ENCODE measurements around the gene MAOB.

MAOB gene

DNA sequence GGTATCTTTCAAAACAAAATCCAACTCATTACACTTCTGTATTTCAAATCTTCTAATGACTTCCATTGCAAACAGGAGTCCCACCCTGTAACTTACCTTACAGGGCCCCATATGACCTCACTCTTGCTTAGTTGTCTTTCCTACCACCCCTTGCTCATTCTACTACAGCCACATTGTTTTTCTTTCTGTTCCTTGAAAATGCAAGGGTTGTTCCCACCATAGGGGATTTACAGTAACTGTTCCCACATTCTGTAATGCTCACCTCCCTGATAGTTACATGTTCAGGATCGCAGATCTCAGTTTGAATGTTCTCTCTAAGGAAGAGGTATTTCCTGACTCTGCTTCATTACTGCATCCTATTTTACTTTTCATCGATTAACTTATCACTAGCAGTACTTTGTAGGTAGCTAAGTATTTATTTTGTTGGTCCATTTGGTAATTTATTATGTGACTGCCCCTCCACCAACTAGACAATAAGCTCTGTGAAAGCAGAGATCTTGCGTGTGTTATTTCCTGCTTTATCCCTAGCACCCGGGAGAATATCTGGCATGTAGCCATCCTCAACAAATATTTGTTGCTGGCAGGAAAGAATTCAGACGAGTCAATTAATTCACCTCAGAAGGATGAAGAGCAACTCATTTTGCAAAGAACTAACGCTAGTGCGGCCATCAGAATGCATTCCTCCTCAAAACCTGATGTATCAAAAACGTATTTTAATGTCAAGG, 21.4 kb downstream of the MAOB start:
- DNase-seq (ENCODE audit: low read depth in 2 of 2), result no peak

DNA sequence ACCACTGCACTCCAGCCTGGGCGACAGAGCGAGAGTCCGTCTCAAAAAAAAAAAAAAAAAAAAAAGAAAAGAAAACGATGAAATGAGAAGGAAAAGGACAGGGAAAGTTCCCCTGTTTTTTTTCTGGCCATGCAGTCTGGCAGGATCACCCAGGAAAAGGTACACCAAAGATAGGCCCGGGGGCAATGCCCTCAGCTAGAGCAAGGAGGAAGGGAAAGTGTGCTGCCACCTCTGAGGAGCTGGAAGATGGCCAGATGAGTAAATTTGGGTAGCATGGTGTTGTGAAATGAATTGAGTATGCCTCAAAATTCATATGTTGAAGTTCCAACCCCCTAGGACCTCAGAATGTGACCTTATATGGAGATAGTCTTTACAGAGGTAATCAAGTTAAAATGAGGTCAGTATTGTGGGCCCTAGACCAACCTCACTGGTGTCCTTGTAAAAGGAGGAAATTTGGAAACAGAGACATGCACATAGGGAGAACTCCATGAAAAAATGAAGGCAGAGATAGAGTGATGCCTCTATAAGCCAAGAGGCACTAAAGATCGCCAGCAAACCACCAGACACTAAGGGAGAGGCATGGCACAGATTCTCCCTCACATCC, 28.9 kb downstream of the MAOB start:
- DNase-seq (ENCODE audit: low read depth in 2 of 2), result no peak

DNA sequence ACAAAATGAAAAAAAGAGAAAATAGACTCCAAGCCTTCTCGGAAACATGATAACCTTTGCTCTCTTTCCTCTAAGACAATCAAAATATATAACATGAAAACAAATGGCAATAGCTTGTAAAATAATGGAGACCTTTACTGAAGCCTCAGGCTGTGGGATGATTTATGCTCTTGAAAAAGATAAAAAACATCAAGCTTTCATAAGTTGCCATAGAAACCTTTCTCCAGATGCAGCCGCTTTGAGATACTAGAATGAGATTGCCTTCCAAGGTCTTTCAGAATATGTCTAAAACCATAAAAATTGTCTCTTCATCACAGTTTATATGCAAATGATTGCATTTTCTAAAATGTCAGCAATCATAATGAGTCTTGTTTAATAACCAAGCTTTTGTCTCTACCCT, 31.6 kb downstream of the MAOB start:
- no peak for DNase-seq (ENCODE audit: low read depth in 2 of 2)

DNA sequence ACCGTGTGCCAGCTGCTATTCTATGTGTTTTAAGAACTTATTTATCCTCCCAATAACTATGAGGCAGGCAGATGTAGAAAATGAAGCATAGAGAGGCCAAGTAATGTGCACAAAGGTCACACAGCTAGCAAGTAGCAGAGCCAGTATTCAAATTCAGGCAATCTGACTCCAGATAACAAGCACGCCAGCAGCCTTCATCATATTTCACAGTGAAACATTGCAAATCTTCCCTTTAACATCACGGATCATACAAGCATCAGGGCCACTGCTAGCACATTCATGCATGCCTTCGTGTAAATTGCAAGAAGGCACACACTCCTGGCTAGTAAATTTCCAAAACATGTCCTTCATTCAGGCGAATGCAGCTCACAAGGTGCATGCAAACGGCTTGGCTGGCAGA, 33.1 kb downstream of the MAOB start:
- DNase-seq (ENCODE audit: low read depth in 2 of 2), result no peak

DNA sequence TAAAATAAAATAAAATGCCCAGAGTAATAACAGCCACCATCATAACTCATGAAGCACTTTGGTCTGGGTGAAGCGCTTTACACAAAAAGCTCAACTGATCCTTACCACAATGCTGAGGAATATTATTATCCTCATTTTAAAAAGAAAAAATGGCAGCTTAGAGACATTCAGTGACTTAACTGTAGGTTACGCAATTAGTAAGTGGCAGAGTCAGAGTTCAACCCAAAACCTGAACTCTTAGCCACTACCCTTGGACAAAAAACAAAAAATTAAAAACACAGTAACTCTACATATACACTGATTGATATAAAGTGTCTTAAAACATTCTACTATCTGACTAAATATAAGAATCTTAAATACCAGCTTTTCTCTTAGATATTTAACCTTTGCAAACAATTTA, 34.9 kb downstream of the MAOB start:
- no peak for DNase-seq (ENCODE audit: low read depth in 2 of 2)

DNA sequence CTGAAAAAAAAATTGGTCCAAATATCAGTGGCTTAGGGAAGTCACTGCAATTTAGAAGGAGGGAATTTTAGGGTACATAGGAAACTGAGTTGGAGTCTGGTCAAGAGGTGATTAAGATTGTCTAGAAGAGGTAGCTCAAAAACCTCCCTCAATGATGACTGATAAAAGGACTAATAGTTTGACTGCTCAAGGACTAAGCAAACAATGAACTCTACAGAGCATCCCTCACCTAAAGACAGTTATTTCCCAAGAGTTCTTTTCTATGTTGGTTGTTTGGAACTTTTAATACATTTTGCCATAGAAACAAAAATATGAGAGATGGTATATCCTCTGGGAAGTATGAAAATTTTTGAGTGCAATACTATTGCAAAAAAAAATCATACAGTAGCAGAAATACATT, 35.7 kb downstream of the MAOB start:
- DNase-seq (ENCODE audit: low read depth in 2 of 2), result no peak

DNA sequence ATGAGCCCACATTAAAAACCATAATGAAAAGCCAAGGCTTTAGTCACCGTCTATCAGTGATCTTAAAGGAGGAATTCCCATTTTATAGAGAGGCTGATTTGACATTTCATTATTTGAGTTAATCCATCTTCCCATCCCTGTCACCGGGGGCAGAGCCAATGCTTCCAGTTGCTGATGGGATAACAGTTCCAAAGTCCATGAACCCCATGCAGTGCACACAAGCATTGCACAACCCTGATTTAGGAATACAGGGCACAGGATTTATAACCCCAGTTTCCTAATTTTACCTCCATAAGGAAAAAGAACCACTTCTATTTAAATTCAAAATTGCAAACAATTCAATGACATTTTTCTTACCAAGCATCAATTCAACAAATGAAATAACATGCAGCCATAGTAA, 36.5 kb downstream of the MAOB start:
- no peak for DNase-seq (ENCODE audit: low read depth in 2 of 2)

DNA sequence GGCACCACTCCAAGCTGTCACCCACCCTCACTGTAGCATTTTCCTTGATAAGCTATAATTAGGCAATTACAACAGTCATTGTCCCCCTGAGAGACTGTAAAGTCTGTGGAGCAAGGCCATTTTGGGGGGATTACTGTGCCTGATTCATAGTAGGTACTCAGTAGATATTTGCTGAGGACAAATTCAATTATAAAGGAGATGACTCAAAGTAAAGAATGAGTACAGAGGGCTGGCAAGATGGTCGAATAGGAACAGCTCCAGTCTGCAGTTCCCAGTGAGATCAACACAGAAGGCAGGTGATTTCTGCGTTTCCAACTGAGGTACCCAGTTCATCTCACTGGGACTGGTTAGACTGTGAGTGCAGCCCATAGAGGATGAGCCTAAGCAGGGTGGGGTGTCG, 42.0 kb downstream of the MAOB start:
- DNase-seq (ENCODE audit: low read depth in 2 of 2), result no peak

DNA sequence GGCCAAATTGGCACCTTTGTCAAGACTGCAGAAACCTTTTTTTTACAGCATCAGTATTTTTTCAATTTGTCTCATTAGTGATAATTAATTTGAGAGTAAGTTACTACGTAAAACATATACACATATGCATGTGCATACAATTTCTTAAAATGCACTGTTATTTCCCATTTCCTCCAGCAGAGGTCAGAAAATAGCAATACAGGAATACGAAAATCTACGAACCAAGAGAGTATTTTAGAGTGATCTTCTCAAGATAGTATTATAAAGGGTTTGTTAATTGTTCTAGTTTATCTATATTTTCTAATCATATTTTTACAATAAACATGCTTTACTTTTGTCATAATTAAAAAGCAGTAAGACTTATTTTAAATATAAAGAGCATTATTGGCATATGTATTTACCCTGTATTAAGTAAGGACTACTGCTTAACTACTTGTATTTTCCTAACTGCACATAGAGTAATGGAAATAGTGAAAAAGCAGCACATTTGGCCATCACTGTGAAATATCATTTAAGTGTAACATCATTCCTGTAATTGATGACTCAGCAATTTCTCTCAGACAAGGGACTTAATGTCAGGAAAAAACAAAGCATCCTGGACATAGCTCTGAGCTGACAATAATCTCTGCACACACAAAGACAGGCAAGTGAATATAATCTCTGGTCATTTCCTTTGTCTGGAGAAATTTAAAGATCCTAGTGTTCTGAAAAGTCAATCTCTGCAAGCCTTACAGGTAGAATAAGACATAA, 45.6 kb downstream of the MAOB start:
- DNase-seq (ENCODE audit: low read depth in 2 of 2), result no peak

DNA sequence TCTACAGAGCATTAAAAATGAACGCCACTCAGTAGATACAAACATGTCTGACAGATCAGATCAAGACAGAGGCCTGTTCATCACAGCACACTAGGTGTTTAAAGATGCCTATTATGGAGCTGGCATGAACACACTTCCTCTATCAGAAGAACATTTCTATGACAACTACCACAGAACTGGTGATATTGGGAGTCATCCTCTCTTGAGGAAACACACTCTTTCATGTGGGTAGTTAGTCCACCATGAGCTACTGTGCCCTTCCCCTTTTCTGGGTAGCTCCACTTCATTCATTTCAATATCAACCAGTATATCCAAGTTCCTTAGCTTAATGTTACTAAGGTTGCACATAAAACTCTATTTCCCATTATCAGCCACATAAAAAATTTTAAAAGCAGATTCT, 46.7 kb downstream of the MAOB start:
- no peak for DNase-seq (ENCODE audit: low read depth in 2 of 2)

DNA sequence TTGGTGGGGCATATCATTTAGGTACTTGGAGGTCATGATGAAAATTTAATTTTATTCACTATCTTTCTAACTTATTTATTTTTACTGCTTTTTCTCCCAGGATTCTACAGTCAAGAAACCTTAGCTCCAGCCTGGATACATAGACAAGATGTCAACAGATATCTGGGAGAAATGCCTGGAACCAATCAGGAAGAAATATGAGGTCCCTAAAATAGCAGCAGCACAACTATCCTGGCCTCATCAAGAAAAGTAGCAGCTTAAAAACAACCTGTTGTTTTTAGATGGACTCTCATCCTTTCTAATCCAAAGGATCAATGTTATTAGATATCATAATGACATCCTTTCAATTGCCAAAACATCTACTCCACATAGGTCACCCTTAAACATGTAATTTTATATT, 54.5 kb downstream of the MAOB start:
- no peak for DNase-seq (ENCODE audit: low read depth in 2 of 2)

DNA sequence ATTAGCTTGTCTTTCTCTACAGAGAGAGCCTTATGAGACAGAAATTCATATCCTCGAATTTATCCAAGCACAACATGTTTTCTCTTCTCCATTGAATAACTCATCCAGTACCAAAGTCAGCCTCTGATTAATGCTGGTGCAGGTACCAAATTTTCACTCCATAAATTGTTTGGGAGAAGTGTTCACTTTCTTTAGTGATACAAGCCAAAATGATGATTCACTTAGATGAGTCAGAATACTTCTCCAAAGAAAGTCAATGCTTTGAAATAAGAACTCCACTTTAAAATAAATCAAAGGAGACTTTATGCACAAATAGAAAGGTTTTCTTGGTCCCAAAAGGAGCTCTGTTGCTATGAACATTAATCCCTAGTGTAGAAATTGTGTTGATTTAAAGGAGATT, 60.2 kb downstream of the MAOB start:
- no peak for DNase-seq (ENCODE audit: low read depth in 2 of 2)

DNA sequence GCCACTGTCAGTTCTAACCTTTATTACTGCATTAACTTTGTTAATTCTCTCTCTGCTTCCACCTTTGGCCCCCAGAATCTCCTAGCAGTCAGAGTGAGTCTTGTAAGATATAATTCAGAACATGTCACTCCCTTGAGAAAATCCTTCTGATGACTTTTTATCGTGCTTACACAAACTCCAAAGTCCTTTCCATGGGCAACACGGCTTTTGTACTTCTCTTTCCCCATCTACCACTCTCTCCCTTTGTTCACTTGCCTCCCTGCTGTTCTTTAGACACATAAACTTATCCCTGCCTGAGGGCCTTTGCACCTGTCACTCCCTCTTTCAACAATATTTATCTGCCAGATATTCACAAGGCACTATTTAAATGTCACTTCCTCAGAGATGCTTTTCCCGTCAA, 64.8 kb downstream of the MAOB start:
- no peak for DNase-seq (ENCODE audit: low read depth in 2 of 2)

DNA sequence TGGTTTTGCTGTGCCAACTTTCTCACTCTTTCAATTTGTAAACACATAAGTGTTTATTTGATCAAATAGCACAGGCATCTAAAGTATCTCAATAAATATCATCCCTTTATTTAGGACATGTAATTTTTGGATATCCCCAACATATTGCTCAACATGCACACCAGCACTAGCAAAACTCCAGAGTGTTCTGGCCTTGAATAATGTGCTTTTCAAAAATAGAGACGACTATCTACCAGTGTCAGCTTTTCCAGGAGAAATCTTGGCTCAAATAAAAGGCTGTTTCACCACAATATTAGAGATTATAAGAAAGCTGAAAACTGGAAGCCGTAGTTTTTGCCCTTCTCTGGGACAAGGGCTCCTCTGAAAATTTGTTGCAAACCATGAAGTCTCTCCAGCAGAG, 67.0 kb downstream of the MAOB start:
- no peak for DNase-seq (ENCODE audit: low read depth in 2 of 2)

DNA sequence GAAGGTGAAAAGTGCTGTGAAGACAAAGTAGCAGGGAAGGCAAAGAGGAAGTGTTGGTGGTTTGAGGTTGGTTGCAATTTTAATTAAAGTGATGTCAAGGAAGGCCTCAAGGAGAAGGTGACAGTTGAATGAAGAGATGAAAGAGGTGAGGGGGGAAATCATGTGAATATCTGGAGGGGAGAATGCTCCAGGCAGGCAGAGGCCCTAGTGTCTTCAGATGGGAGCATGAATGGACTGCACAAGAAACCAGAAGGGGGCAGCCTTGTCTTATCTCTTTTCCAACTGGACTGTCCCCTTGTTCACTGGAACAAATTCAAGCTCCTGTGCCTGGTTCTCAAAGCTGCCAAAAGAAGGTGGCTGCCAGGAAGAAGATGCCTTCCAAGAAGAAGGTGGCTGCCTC, 68.4 kb downstream of the MAOB start:
- DNase-seq (ENCODE audit: low read depth in 2 of 2), result no peak

DNA sequence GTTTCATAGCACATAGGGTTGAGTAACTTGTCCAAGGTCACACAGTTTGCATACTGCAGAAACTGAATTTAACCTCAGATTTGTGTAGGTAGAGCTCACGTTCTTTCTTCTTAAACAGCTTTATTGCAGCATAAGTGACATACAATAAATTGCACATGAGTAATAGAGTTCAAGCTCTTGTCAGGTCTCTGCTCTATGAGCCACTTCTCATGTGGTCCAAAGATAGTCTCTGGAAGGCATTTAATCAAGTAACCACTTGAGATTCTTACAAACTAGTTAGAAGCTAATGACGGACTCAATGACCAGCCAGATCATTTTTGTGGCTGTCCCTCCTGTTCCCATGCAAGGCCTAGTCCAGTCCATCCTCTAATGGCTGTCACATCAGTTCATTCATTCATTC, 68.9 kb downstream of the MAOB start:
- no peak for DNase-seq (ENCODE audit: low read depth in 2 of 2)

DNA sequence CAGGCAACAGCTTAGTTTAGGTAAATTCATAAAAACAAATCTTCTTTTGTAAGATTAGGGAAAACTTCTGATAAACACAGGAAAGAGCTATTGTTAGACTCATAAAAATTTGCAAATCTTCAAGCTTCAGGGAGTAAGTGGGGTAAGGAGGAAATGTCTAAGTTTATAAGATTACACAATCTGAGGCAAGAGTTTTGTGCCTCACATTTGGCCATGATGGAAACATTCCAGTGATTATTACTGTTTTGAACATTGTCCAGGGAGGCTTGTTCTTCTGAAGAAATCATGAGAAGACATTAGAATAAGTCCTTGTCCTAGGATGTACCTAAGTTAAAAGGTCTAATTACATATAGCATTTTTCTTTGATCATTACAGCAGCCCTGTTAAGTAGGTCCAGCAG, 72.8 kb downstream of the MAOB start:
- DNase-seq (ENCODE audit: low read depth in 2 of 2), result no peak

DNA sequence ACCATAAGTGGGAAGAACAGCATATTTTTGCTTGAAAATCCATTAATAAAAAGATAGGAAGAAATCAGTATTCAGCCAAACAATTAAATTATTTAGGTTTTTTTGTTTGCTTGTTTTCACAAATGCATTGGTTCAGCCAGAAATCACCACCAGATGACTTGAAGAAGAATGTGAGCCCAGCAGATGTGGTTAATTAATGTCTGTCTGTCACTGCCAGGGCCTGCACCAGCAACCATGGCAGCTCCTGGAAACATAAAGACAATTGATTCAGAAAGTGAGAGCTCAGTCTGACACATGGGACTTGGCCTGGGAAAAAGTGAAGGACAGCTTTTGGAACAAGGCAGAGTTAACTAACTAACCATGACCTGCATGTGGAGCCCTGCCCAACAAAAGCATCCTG, 74.0 kb downstream of the MAOB start:
- DNase-seq (ENCODE audit: low read depth in 2 of 2), result no peak

DNA sequence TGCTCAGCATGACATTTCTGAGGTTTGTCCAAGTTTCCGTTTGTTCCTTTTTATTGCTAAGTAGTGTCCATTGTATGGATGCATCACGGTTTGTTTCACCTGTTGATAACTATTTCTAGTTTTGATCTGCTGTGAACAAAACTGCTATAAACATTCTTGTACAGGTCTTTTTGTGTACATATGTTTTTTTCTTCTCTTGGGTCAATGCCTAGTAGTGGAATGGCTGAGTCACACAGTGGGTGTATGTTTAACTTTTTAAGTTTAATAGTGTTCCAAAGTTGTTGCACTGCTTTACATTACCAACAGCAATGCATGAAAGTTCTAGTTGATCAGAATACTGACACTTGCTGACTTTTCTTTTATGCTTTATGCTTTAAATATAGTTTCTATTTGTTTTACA, 76.7 kb downstream of the MAOB start:
- no peak for DNase-seq (ENCODE audit: low read depth in 2 of 2)

DNA sequence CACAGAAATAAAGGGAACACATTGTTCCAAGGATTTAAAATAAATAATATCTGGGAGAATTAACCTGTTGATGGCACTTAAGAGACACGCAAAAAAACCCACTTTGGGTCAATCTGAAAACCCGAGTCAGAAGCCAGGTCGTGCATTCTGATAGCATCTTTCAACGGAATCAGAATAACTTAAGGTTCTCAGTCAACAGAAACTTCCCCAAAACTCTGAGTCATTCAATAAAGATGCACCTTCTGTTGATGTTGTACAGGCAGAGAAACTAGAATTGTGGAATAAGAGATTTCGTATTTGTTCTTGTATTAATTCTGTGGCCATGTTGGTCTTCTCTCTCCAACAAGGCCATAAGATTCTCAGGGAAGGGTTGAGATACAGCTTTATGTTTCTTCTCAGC, 78.2 kb downstream of the MAOB start:
- no peak for DNase-seq (ENCODE audit: low read depth in 2 of 2)

DNA sequence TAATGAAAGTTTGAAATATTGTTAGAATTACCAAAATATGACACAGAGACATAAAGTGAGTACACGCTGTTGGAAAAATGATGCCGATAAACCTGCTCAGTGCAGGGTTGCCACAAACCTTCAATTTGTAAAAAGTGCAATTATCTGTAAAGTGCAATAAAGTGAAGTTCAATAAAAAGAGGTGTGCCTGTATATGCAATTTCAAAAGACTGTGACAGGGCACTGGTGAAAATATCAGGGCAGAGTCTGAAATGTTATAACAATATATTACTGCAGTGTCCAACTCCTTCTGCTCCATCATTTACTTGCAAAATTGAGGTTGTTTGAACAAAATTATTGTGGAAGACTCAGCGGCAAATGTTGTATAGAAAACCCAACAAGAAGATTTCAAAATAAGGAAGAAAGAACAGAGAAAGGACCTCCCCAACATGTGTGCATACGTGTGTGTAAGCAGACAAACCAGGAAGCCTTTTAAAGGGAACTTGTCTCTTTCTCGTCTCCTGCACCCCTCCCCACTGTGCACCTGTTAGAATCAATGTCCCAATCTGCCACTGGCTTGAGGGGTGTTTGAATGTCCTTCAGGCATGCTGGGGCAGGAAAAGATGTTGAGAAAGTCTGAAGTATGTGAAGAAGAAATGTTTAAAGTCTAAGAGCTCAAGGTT, 96.2 kb downstream of the MAOB start:
- no peak for DNase-seq (ENCODE audit: low read depth in 2 of 2)

DNA sequence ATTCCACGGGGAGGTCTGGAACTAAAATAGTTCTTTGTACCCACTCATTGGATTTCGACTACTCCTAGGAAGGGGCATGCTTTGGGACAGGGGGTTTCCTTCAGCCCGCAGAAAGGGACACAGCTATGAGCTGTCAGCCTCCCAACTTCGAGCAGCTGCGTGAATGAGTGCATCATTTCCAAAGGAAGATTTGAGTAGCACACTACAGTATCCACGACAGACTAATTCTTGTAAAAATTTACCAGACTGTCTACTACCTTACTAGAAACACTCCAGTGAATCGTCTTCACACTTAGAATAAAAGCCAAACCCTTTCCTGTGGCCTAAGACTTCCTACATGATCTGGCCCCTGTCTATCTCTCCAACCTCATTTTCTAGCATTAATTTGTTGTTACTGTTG, 124.2 kb downstream of the MAOB start:
- no peak for DNase-seq (ENCODE audit: low read depth in 2 of 2)

DNA sequence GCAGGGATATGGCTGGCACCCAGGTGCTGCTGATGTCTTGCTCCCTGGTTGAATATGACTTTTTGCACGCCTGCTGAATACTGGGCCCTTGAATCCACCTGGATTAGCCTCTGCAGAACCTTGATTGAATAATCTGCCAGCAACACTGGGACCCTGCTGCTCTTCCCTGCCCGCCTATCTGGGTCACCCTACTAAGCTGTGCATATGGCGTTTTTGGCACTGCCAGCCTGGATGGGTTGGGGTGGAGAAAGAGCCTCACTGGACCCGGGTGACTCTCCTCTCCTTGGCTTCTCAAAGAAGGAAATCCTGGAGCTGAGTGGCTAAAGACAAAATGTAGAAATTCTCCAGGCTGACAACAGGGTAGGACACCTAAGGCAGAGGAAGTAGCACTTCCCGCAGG, 126.2 kb downstream of the MAOB start:
- no peak for DNase-seq (ENCODE audit: low read depth in 2 of 2)
